A204.1 (cell line): ENCODE data around the gene RBBP6.
"Not testable (repeated sequence)": the region's sequence is repeated elsewhere in the genome, so short reads cannot be mapped to it uniquely, and the experiment has no call there.

Source experiments
- FAIRE-seq: peaks from 2 replicates; lab custom pipeline; 2012; peaks lifted over from hg19 to GRCh38; lab: Jason Lieb, UNC

RBBP6 gene

GRCh38 chr16:24571096-24571495, 31.7 kb downstream of the RBBP6 start:
- FAIRE-seq: no peak

DNA sequence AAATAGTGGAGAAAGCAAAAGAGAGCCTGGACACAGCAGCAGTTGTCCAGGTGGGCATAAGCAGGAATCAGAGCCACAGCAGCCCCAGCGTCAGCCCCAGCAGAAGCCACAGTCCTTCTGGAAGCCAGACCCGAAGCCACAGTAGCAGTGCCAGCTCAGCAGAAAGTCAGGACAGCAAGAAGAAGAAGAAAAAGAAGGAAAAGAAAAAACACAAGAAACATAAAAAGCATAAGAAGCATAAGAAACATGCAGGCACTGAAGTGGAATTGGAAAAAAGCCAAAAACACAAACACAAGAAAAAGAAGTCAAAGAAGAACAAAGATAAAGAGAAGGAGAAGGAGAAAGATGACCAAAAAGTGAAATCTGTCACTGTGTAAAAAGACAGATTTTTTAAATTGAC, 32.7 kb downstream of the RBBP6 start:
- no peak for FAIRE-seq

GRCh38 chr16:24573141-24573540, 33.8 kb downstream of the RBBP6 start:
- no peak for FAIRE-seq

GRCh38 chr16:24574515-24575485, 35.4 kb downstream of the RBBP6 start:
- FAIRE-seq: not testable (repeated sequence)

DNA sequence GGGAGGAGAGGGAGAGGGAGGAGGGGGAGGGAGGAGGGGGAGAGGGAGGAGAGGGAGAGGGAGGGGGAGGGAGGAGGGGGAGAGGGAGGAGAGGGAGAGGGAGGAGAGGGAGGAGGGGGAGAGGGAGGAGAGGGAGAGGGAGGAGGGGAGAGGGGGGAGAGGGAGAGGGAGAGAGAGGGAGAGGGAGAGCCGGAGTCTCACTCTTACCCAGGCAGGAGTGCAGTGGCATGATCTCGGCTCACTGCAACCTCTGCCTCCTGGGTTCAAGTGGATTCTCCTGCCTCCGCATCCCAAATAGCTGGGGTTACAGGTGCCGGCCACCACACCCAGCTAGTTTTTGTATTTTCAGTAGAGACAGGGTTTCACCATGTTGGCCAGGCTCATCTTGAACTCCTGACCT, 36.4 kb downstream of the RBBP6 start:
- not testable (repeated sequence) for FAIRE-seq

DNA sequence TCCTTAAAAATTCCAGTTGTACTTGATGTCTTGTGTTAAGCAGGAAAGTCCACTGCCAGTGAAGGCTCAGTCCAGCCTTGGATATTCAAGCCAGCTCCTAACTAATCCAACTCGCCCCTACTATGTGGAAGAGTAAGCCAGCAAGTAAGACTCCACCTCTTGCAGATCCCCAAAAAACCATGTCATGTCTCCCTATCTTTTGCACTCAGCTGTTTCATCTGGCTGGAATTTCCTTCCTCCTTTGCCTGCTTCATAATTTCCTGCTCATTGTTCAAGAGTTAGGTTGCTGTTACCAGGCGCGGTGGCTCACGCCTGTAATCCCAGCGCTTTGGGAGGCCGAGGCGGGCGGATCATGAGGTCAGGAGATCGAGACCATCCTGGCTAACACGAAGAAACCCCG, 37.8 kb downstream of the RBBP6 start:
- no peak for FAIRE-seq

GRCh38 chr16:24580665-24581064, 41.3 kb downstream of the RBBP6 start:
- FAIRE-seq: peak; percentile 96

DNA sequence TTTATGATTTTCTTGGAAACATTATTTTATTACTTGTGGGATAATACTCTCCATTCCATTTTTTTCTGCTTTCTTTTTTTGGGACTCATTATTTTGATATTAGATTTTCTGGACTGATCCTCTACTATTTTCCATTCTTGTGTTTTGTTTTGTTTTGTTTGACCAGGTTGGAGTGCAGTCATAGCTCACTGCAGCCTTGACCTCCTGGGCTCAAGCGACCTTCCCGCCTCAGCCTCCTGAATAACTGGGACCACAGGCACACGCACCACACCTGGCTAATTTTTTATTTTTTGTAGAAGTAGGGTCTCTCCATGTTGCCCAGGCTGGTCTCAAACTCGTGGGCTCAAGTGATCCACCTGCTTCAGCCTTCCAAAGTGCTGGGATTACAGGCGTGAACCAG, 44.1 kb downstream of the RBBP6 start:
- FAIRE-seq: no peak

DNA sequence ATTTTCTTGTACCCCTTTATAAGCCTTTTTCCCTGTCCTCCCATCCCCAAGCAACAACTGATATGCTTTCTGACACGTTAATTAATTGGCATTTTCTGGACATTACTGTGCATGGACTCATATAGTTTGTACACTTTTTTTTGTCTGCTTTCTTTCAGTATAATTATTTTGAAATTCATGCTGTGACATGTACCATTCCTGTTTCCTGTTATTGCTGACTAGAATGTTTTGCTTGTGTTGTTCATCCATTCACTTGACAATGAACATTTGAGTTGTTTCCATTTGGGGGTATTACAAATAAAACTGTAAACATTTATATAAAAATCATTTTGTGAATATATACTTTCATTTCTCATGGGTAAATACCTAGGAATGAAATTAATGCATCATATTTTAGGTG, 50.6 kb downstream of the RBBP6 start:
- no peak for FAIRE-seq

- FAIRE-seq: peak; percentile 76
Observed at GRCh38 chr16:24598777-24599437, 59.5 kb downstream of the RBBP6 start.

DNA sequence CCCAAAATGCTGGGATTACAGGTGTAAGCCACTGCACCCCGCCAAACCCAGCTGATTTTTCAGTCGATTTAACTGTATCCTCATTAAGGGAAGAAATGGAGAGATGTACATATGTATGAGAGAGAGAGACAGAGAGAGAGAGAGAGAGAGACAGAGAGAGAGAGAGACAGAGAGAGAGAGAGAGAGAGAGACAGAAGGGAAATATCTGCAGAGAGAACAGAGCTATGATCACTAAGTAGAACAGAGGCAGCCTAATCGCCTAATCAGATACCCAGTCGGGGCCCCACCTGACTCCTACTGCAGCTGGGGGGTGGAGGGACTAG, 70.0 kb downstream of the RBBP6 start:
- no peak for FAIRE-seq

GRCh38 chr16:24609740-24610415, 70.5 kb downstream of the RBBP6 start:
- no peak for FAIRE-seq

GRCh38 chr16:24610416-24610755, 71.0 kb downstream of the RBBP6 start:
- FAIRE-seq: no peak

GRCh38 chr16:24611310-24611709, 71.9 kb downstream of the RBBP6 start:
- no peak for FAIRE-seq

DNA sequence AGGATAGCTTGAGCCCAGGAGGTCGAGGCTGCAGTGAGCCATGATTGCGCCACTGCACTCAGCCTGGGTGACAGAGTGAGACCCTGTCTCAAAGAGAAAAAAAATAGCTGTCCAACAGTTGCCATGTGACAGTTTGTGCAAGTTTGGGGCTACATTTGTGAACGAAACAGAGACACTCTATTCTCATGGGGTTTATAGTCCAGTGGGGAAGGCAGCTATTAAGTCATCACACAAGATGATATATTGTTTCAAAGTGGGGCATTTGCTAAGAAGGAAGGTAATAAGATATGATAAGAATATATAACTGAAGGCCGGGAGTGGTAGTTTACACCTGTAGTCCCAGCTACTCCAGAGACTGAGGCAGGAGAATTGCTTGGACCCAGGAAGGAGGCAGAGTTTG, 73.3 kb downstream of the RBBP6 start:
- FAIRE-seq: no peak

DNA sequence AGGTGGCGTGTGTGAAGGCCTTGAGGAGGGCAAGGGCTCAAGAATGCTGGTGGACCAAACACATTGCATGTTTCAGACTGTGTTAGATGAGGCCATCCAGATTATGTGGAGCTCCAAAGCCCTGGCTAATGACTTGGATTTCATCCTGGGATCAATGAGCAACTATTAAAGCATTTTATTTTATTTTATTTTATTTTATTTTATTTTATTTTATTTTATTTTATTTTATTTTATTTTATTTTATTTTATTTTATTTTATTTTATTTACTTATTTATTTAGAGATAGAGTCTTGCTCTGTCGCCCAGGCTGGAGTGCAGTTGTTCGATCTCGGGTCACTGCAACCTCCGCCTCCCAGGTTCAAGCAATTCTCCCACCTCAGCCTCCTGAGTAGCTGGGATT, 73.9 kb downstream of the RBBP6 start:
- not testable (repeated sequence) for FAIRE-seq

- no peak for FAIRE-seq
Observed at GRCh38 chr16:24617502-24617901, 78.1 kb downstream of the RBBP6 start.
